IPS DF 6.9 (cell line): ENCODE results near the gene EPN2.

Source experiments
- DNase-seq: peaks from one replicate; pipeline ENCODE4 v3.0.0-alpha.2; 2013; ENCODE audit warnings: low read depth, low spot score
- H3K27ac ChIP-seq: one replicate; pipeline ENCODE4 v1.5.1; 2013; ENCODE audit warnings: low read length, control low read depth
- H3K27me3 ChIP-seq: 2 replicates; pipeline ENCODE4 v1.6.1; 2013; ENCODE audit warnings: mild to moderate bottlenecking, low read length; ENCODE audit not compliant: control insufficient read depth, insufficient read depth
- H3K36me3 ChIP-seq: 2 replicates; pipeline ENCODE4 v1.6.1; 2013; ENCODE audit warnings: low read length; ENCODE audit not compliant: control insufficient read depth, insufficient read depth
- H3K4me1 ChIP-seq: 2 replicates; pipeline ENCODE4 v1.6.1; 2013; ENCODE audit warnings: low read length; ENCODE audit not compliant: control insufficient read depth, insufficient read depth
- H3K4me3 ChIP-seq: 2 replicates; pipeline ENCODE4 v1.5.1; 2013; ENCODE audit warnings: mild to moderate bottlenecking, low read length
- H3K9me3 ChIP-seq: 2 replicates; pipeline ENCODE4 v1.6.1; 2013; ENCODE audit warnings: low read length, inconsistent platforms; ENCODE audit not compliant: control insufficient read depth, insufficient read depth
- WGBS: extraction: QIAGEN DNeasy Blood & Tissue Kit; methylation state at CpG from one replicate; pipeline ENCODE4 v1.1.7; 2013; ENCODE audit warnings: mixed read lengths, missing lambda C conversion rate; ENCODE audit not compliant: insufficient read length, insufficient coverage; 5-methylcytosine and 5-hydroxymethylcytosine counted together

The EPN2 gene

GRCh38 chr17:19331134-19331533 is 94.0 kb downstream of the EPN2 start:
- no peak for DNase-seq
- H3K4me1 ChIP-seq: no peaks in the 10 kb centered on the region
- WGBS: no CpG with 5 or more reads among the region's 4 CpGs
- H3K9me3 ChIP-seq: no peaks in the 10 kb centered on the region
- H3K27me3 ChIP-seq: no peaks in the 10 kb centered on the region
- H3K36me3 ChIP-seq: no peaks in the 10 kb centered on the region; the same call in 1 of the 2 replicates
- no peak overlapping the region for H3K4me3 ChIP-seq
- H3K27ac ChIP-seq: no peak overlapping the region

- WGBS: no CpG with 5 or more reads among the region's 13 CpGs
- H3K27ac ChIP-seq: no peak overlapping the region
- H3K4me1 ChIP-seq: no peaks in the 10 kb centered on the region
- H3K36me3 ChIP-seq: no peaks in the 10 kb centered on the region; the same call in 1 of the 2 replicates
- no peak overlapping the region for H3K4me3 ChIP-seq
- H3K27me3 ChIP-seq: no peaks in the 10 kb centered on the region
- no peak for DNase-seq
- H3K9me3 ChIP-seq: no peaks in the 10 kb centered on the region
Measured at GRCh38 chr17:19331543-19332245, 94.5 kb downstream of the EPN2 start.

- no peak overlapping the region for H3K4me3 ChIP-seq
- no peaks in the 10 kb centered on the region; the same call in 1 of the 2 replicates for H3K36me3 ChIP-seq
- H3K27me3 ChIP-seq: no peaks in the 10 kb centered on the region
- H3K27ac ChIP-seq: no peak overlapping the region
- DNase-seq: no peak
- no CpG with 5 or more reads among the region's 6 CpGs for WGBS
- no peaks in the 10 kb centered on the region for H3K4me1 ChIP-seq
- H3K9me3 ChIP-seq: no peaks in the 10 kb centered on the region
Measured at GRCh38 chr17:19332371-19333131, 95.4 kb downstream of the EPN2 start.

- Histone ChIP-seq H3K9me3 (no peaks in the 10 kb centered on the region), H3K27ac (no peak overlapping the region), H3K27me3 (no peaks in the 10 kb centered on the region), H3K4me3 (no peak overlapping the region), H3K36me3 (no peaks in the 10 kb centered on the region; the same call in 1 of the 2 replicates), H3K4me1 (no peaks in the 10 kb centered on the region)
- no peak for DNase-seq
- WGBS: no CpG with 5 or more reads among the region's 1 CpG
Measured at GRCh38 chr17:19333132-19333440, 95.9 kb downstream of the EPN2 start.

- no peaks in the 10 kb centered on the region for H3K9me3 ChIP-seq
- WGBS: no CpG with 5 or more reads among the region's 12 CpGs
- H3K27me3 ChIP-seq: no peaks in the 10 kb centered on the region
- H3K36me3 ChIP-seq: no peaks in the 10 kb centered on the region; the same call in 1 of the 2 replicates
- no peak overlapping the region for H3K27ac ChIP-seq
- DNase-seq: no peak
- H3K4me3 ChIP-seq: no peak overlapping the region
- H3K4me1 ChIP-seq: peaks cover 3% of the 10 kb centered on the region; the same call in 1 of the 2 replicates
Measured at GRCh38 chr17:19333736-19334290, 96.6 kb downstream of the EPN2 start.

- WGBS: no CpG with 5 or more reads among the region's 6 CpGs
- H3K27ac ChIP-seq: no peak overlapping the region
- DNase-seq: no peak
- H3K4me3 ChIP-seq: no peak overlapping the region
- H3K9me3 ChIP-seq: no peaks in the 10 kb centered on the region
- H3K27me3 ChIP-seq: no peaks in the 10 kb centered on the region
- H3K36me3 ChIP-seq: no peaks in the 10 kb centered on the region
- H3K4me1 ChIP-seq: peaks cover 3% of the 10 kb centered on the region; the same call in 1 of the 2 replicates
Measured at GRCh38 chr17:19334331-19334730, 97.2 kb downstream of the EPN2 start.

- H3K4me1 ChIP-seq: peaks cover 6% of the 10 kb centered on the region; the same call in 1 of the 2 replicates
- no peak overlapping the region for H3K4me3 ChIP-seq
- no peaks in the 10 kb centered on the region for H3K27me3 ChIP-seq
- DNase-seq: no peak
- no peaks in the 10 kb centered on the region for H3K9me3 ChIP-seq
- no CpG with 5 or more reads among the region's 18 CpGs for WGBS
- H3K27ac ChIP-seq: no peak overlapping the region
- H3K36me3 ChIP-seq: no peaks in the 10 kb centered on the region
Measured at GRCh38 chr17:19335951-19336631, 98.9 kb downstream of the EPN2 start.

- no peak overlapping the region for H3K4me3 ChIP-seq
- no peaks in the 10 kb centered on the region for H3K9me3 ChIP-seq
- no peak for DNase-seq
- H3K27ac ChIP-seq: no peak overlapping the region
- H3K4me1 ChIP-seq: peaks cover 8% of the 10 kb centered on the region; the same call in 1 of the 2 replicates
- WGBS: no CpG with 5 or more reads among the region's 21 CpGs
- H3K27me3 ChIP-seq: no peaks in the 10 kb centered on the region
- no peaks in the 10 kb centered on the region for H3K36me3 ChIP-seq
Measured at GRCh38 chr17:19336938-19337711, 100.0 kb downstream of the EPN2 start.

- Histone ChIP-seq H3K9me3 (no peaks in the 10 kb centered on the region), H3K4me1 (peaks cover 8% of the 10 kb centered on the region; the same call in 1 of the 2 replicates), H3K27me3 (no peaks in the 10 kb centered on the region), H3K4me3 (no peak overlapping the region), H3K36me3 (no peaks in the 10 kb centered on the region), H3K27ac (no peak overlapping the region)
- no CpG with 5 or more reads among the region's 2 CpGs for WGBS
- DNase-seq: no peak
Measured at GRCh38 chr17:19337712-19338023, 100.5 kb downstream of the EPN2 start.
